ENCODE results near the gene SLC1A2.

Gene SLC1A2

DNA sequence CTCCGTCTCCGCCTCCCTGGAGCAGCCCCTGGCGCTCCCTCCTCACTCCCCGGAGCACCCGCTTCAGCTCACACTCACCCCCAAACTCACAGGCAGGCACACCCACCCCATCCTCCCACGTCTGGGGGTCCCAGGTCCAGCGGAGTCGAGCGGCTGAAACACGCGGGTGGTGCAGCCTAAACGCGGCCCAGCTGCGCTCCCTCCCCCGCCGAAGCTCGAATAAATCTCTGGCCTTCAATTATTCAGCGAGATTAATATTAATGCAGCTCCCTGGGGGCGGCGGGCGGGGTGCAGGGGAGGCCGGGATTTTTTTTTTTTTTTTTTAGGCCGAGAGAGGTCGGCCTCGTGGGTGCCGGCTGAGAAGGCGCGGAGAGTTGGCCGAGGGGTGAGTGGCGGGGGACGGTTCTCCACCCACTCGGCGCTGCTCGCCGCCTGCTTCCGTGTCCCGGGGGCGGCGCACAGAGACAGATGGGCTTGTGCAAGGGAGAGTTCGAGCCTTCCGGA, 524 bp upstream of the SLC1A2 start:
- TF ChIP-seq, protein P1, sequence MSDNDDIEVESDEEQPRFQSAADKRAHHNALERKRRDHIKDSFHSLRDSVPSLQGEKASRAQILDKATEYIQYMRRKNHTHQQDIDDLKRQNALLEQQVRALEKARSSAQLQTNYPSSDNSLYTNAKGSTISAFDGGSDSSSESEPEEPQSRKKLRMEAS (IDR thresholded peaks at IDR 0.05; ENCODE audit: low read depth, low read length) = no peak
- TF ChIP-seq POLR2A (IDR thresholded peaks at IDR 0.05; ENCODE audit: extremely low read depth, insufficient read length) = no peak
- TF ChIP-seq, protein P2, sequence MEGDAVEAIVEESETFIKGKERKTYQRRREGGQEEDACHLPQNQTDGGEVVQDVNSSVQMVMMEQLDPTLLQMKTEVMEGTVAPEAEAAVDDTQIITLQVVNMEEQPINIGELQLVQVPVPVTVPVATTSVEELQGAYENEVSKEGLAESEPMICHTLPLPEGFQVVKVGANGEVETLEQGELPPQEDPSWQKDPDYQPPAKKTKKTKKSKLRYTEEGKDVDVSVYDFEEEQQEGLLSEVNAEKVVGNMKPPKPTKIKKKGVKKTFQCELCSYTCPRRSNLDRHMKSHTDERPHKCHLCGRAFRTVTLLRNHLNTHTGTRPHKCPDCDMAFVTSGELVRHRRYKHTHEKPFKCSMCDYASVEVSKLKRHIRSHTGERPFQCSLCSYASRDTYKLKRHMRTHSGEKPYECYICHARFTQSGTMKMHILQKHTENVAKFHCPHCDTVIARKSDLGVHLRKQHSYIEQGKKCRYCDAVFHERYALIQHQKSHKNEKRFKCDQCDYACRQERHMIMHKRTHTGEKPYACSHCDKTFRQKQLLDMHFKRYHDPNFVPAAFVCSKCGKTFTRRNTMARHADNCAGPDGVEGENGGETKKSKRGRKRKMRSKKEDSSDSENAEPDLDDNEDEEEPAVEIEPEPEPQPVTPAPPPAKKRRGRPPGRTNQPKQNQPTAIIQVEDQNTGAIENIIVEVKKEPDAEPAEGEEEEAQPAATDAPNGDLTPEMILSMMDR (IDR thresholded peaks at IDR 0.05; ENCODE audit: low read depth, low read length) = no peak
- TF ChIP-seq MYC (IDR thresholded peaks at IDR 0.05; ENCODE audit: low read depth, low read length) = no peak
- no peak for DNase-seq (ENCODE audit: low read depth)
- H3K4me3 ChIP-seq (ENCODE audit: low read depth, low read length) = no peak overlapping the region

DNA sequence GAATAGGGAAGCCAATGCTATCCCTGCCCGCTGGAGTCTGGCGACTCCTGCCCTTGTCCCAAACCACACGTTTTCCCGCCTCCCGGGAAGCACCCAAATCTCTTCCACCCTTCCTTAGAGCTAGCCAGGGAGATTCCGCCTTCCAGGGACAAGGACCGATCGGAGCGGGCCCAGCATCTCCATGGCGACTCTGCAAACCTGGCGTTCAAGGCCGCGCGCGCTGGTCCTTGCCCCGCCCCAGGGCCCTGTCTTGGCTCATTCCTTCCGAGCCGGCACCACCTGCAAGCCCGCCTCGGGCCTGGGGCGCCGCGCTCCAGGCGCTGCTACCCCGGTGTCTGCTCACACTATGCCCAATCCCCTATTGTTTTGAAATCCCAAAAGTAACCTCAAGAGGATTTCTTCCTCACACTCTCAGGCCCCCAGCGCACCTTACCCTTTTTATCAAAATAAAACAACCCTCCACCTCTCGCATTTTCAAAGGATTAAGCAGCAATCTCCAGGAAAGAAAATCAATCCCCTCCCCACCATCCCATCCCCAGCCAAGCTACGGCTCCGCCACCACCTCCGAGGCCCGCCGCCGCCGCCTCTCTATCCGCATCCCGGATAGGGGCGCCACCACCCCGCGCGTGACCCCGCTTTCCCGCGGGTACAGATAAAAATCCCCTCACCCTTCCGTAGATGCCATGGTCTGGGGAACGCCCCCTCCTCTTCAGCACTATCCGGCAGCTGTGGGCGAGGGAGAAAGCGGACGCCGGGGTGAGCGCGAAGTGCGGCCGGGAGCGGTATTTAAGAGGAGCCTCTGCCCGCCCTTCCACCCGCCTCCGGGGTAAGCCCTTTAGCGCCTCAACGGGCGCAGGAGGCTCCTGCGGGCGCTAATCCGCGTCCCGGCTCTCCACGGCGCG, 825 bp downstream of the SLC1A2 start:
- no peak overlapping the region for H3K4me3 ChIP-seq (ENCODE audit: low read depth, low read length)
- TF ChIP-seq, protein P1 (IDR thresholded peaks at IDR 0.05; ENCODE audit: low read depth, low read length) = no peak
- TF ChIP-seq MYC (IDR thresholded peaks at IDR 0.05; ENCODE audit: low read depth, low read length) (no peak), POLR2A (IDR thresholded peaks at IDR 0.05; ENCODE audit: extremely low read depth, insufficient read length) (no peak)
- TF ChIP-seq, protein P2 (IDR thresholded peaks at IDR 0.05; ENCODE audit: low read depth, low read length) = no peak
- no peak for DNase-seq (ENCODE audit: low read depth)

DNA sequence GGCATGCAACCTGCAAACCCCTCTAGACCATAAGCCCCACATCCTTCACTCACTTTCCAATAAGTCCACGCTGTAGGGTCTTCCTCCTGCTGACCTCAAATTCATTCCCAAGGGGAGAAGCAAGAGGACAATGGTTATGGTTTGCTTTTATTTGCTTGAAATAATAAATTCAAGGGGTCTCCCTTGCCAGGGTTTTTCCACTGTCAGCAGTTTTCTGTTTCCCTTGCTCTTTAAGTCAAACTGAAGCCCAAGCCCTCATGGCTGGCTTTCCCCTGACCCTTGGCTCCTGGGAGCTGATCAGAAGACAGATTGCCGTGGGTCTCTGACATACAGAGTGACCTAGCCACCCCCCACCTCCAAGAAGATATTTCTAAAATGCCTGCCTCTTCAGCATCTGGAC, 3.9 kb downstream of the SLC1A2 start:
- no peak overlapping the region for H3K4me3 ChIP-seq (ENCODE audit: low read depth, low read length)
- DNase-seq (ENCODE audit: low read depth) = no peak
- TF ChIP-seq, protein P1 (IDR thresholded peaks at IDR 0.05; ENCODE audit: low read depth, low read length) = no peak
- no peak for TF ChIP-seq MYC (IDR thresholded peaks at IDR 0.05; ENCODE audit: low read depth, low read length)
- TF ChIP-seq, protein P2 (IDR thresholded peaks at IDR 0.05; ENCODE audit: low read depth, low read length) = no peak
- no peak for TF ChIP-seq POLR2A (IDR thresholded peaks at IDR 0.05; ENCODE audit: extremely low read depth, insufficient read length)

DNA sequence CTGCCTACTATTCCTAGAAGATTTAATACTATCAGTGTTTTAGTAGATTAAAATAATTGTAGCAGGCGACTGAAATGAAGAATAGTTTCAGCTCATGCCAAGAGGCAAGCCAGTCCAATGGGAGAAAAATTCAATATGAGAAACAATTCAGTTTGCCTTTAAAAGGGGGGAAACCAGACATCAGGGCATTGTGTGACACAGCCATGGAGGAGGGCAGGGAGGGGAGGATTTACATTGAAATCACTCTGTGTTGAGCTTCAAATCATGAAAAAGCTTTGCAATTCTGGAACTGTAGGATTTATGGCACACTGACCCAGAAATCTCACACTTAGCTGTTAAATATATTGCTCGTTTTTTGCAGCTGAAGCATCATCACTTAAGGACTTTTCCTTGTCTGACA, 4.6 kb downstream of the SLC1A2 start:
- H3K4me3 ChIP-seq (ENCODE audit: low read depth, low read length) = no peak overlapping the region
- TF ChIP-seq POLR2A (IDR thresholded peaks at IDR 0.05; ENCODE audit: extremely low read depth, insufficient read length) (no peak), MYC (IDR thresholded peaks at IDR 0.05; ENCODE audit: low read depth, low read length) (no peak)
- TF ChIP-seq, protein P2 (IDR thresholded peaks at IDR 0.05; ENCODE audit: low read depth, low read length) = no peak
- TF ChIP-seq, protein P1 (IDR thresholded peaks at IDR 0.05; ENCODE audit: low read depth, low read length) = no peak
- DNase-seq (ENCODE audit: low read depth) = no peak

DNA sequence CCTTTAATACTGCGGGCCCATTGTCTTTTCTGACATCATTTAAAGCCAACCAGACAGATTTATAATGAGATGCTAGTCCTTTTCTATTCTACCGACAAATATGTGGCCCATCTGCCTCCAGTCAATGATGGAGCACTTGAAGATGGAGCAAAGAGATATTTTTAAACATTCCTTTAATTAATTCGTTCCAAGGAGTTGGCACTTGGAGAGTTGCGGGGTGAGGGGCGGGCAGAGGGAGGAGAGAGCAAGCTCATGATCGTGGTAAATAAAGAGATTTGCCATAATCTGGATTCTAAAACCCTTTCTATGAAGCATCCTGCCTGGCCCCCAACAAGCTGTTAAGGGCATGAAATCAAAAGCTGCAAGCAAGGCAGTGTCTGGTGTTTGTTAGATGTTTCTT, 5.0 kb downstream of the SLC1A2 start:
- no peak overlapping the region for H3K4me3 ChIP-seq (ENCODE audit: low read depth, low read length)
- no peak for DNase-seq (ENCODE audit: low read depth)
- no peak for TF ChIP-seq POLR2A (IDR thresholded peaks at IDR 0.05; ENCODE audit: extremely low read depth, insufficient read length)
- no peak for TF ChIP-seq MYC (IDR thresholded peaks at IDR 0.05; ENCODE audit: low read depth, low read length)
- TF ChIP-seq, protein P2 (IDR thresholded peaks at IDR 0.05; ENCODE audit: low read depth, low read length) = no peak
- TF ChIP-seq, protein P1 (IDR thresholded peaks at IDR 0.05; ENCODE audit: low read depth, low read length) = no peak
